Activated naive CD4-positive, alpha-beta T cell treated with anti-CD3 and anti-CD28 coated beads for 36 hours (primary cell): ENCODE data around the gene SELP. TPM values are rescaled to one million over a fixed set of nuclear protein-coding genes. Genes with fewer than 3 reads are reported as not detected.

Experiments used
- CTCF ChIA-PET: fragments of 350-600 bp; sonication (Branson Sonifier 250); formaldehyde crosslinking; loops from one replicate; lab custom pipeline; 2021; ENCODE audit warnings: antibody characterized with exemption; lab: Charles Lee
- DNase-seq: peaks from one replicate; pipeline ENCODE4 v3.0.0-alpha.2; 2020
- H3K27ac Mint-ChIP-seq: one replicate; pipeline ENCODE4 v1.8.0; 2021; ENCODE audit warnings: mild to moderate bottlenecking, mixed read lengths
- H3K27me3 Mint-ChIP-seq: one replicate; pipeline ENCODE4 v1.8.0; 2021; ENCODE audit warnings: low read depth, mixed read lengths
- H3K36me3 Mint-ChIP-seq: one replicate; pipeline ENCODE4 v1.8.0; 2021; ENCODE audit warnings: low read depth, mixed read lengths
- H3K4me1 Mint-ChIP-seq: one replicate; pipeline ENCODE4 v1.8.0; 2021; ENCODE audit warnings: low read depth, mixed read lengths
- H3K4me3 Mint-ChIP-seq: one replicate; pipeline ENCODE4 v1.8.0; 2021; ENCODE audit warnings: mild to moderate bottlenecking, moderate library complexity, mixed read lengths
- H3K9me3 Mint-ChIP-seq: one replicate; pipeline ENCODE4 v1.8.0; 2021; ENCODE audit warnings: mixed read lengths
- intact Hi-C: fragments of 100-400 bp; cut with micrococcal nuclease; formaldehyde crosslinking; loops from one replicate; pipeline ENCODE4 v1.15.1; 2023
- total RNA-seq, 2 experiments: library from RNA; stranded (reverse); gene quantifications; one replicate each; pipeline ENCODE4 v1.2.3, GENCODE V29; 2021

SELP gene
- total RNA-seq, 2 experiments from 2014 or later, result 2.4 to 2.6 TPM

DNA sequence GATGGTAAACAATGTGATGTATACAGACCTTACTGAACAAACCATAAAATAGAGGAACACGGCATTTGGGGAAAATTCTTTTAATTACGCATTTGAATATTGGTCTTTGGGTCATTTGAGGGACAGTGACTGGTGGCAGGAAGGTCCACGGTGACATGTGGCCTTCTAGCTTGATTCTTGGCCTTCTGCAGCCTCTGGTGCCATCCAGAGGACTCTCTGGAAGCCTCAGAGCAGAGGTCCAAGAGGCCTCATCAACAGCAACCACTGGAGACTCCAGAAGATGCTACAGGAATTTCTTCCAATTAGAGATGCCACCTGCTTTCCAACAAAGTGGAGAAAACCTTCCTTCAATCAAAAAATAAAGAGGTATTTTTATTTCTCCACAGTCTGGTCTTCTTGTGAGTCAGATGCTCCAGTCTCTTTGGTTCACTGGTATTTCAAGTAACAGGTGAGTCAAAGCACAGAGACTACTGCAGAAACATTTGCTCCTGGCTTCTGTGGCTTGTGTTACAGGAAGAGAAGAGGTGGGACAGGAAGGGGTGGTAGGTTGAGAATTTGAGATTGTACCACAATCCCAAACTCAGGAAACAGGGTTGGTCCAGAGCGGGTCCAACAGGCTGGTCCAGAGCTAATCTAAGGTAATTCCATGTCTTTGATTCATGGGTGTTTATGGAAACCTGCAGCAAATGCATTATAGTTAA is 41.0 kb downstream of the SELP start:
- H3K9me3 Mint-ChIP-seq, result no peaks in the 10 kb centered on the region
- CTCF ChIA-PET, result interaction anchor here (2.0 kb wide), 1 partner anchor 13 kb away, joined by 6 read pairs; no protein-coding TSS in a partner anchor
- H3K27me3 Mint-ChIP-seq, result no peaks in the 10 kb centered on the region
- intact Hi-C loops, result loop anchor here (1.0 to 10.0 kb wide), 5 partner anchors 37 to 946 kb away; partner anchors contain the start of genes ATP1B1 and GORAB
- peaks cover 70% of the 10 kb centered on the region for H3K4me1 Mint-ChIP-seq
- peak; percentile 76 for DNase-seq
- peaks cover 7% of the 10 kb centered on the region for H3K36me3 Mint-ChIP-seq
- peak overlapping the region; percentile 97 for H3K27ac Mint-ChIP-seq
- peak overlapping the region; percentile 65 for H3K4me3 Mint-ChIP-seq

DNA sequence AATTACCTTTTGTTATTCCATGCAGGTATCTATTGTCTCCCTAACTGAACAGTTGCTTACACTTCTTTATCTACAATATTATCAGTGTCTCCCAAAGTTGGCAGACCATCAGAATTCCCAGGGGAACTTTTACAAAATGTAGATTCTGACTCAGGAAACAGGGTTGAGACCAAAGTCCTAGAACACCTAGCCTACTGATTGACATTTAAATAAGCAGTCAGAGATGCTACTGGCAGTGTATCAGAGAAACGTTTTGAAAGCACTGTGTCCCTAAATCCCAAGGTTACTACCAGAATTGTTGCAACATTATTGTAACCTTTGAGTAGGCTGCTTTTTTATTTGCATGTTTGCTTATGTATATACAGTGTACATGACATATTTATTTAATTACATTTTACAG is 41.8 kb downstream of the SELP start:
- peaks cover 14% of the 10 kb centered on the region for H3K36me3 Mint-ChIP-seq
- CTCF ChIA-PET, result no interaction called here
- peak overlapping the region; percentile 97 for H3K27ac Mint-ChIP-seq
- H3K4me1 Mint-ChIP-seq, result peaks cover 68% of the 10 kb centered on the region
- DNase-seq, result no peak
- H3K27me3 Mint-ChIP-seq, result no peaks in the 10 kb centered on the region
- intact Hi-C loops, result loop anchor here (5.0 to 10.0 kb wide), 4 partner anchors 451 to 947 kb away; partner anchors contain the start of genes ATP1B1 and GORAB
- H3K4me3 Mint-ChIP-seq, result no peak overlapping the region
- H3K9me3 Mint-ChIP-seq, result no peaks in the 10 kb centered on the region

DNA sequence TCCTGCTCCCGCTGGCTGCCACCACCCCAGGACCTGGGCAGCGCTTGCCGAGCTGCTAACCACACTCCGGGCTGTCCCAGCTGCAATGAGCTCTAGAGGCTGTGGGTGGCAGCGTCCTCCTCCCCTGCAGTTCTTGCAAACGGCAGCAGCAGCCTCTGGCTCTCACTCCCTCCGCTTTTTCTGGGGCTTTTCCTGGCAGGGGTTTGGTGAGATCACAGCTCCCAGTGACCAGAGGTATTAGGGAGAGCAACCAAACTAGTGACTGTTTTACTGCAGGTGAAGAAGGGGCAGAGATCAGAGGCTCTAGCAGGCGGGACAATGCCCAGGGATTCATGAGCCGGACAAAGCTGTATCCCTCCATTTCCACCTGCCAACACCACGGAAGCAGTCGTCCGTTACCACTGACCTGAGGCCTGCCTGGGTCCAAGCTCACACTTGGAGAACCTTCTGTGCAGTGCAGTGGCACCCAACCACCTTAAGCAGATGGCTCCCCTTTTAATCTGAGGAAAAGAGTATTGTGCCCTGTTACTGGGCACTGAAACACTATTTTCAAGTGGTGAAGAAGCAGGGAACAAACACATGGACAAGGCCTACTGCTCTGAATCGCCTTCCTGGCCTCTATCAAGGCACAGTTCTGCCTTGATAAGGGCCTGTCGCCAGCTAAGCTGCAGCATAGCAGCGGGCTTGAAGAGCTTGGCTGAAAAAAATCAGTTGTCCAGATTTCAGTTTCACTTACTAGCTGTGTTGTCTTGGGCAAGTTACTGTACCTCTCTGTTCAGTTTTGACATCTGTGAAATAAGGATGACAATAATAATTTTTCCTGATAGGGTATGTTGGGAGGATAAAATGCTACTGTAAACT is 43.3 kb downstream of the SELP start, which contains the start of gene F5:
TSS of gene F5 (minus strand) at position 87 of the 861 bp plus-strand sequence. CDS start 95 bp downstream, outside the sequence.
- H3K4me3 Mint-ChIP-seq, result peak within 1 kb of the TSS; percentile 94
- H3K4me1 Mint-ChIP-seq, result peaks cover 60% of the 10 kb centered on the region
- no peaks in the 10 kb centered on the region for H3K9me3 Mint-ChIP-seq
- peaks cover 19% of the 10 kb centered on the region for H3K36me3 Mint-ChIP-seq
- CTCF ChIA-PET, result interaction anchor here (0.6 to 4.4 kb wide), 31 partner anchors 9 to 1082 kb away, joined by 3 to 71 read pairs (median 4); partner anchors contain the start of gene SELP
- intact Hi-C loops, result loop anchor here (1.0 to 10.0 kb wide), 9 partner anchors 8 to 948 kb away; partner anchors contain the start of genes ATP1B1, GORAB, METTL18 and SELL
- no peaks in the 10 kb centered on the region for H3K27me3 Mint-ChIP-seq
- H3K27ac Mint-ChIP-seq, result peak within 1 kb of the TSS; percentile 97
- DNase-seq, result peak; percentile 94

DNA sequence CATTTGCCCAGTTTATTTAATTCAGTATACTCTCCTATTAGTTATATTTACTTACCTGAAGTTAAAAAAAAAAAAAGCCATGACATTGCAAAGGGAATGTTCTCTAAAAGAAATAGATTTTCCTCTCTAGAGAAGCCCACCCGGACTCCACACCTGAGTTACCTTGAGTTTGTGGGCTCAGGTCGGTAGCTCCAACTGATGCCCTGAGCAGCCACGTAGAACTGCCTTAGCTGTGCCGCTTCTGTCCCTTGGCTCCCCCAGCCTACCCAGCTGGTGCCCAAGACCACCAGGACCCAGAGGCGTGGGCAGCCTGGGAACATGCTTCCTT is 43.9 kb downstream of the SELP start:
- CTCF ChIA-PET, result interaction anchor here (0.6 to 4.4 kb wide), 30 partner anchors 9 to 1082 kb away, joined by 3 to 71 read pairs (median 4); partner anchors contain the start of gene SELP
- H3K36me3 Mint-ChIP-seq, result peaks cover 19% of the 10 kb centered on the region
- peak overlapping the region; percentile 97 for H3K27ac Mint-ChIP-seq
- no peaks in the 10 kb centered on the region for H3K27me3 Mint-ChIP-seq
- no peak for DNase-seq
- peaks cover 56% of the 10 kb centered on the region for H3K4me1 Mint-ChIP-seq
- H3K4me3 Mint-ChIP-seq, result peak overlapping the region; percentile 94
- intact Hi-C loops, result loop anchor here (1.0 to 10.0 kb wide), 9 partner anchors 8 to 949 kb away; partner anchors contain the start of genes ATP1B1, GORAB, METTL18 and SELL
- H3K9me3 Mint-ChIP-seq, result no peaks in the 10 kb centered on the region

DNA sequence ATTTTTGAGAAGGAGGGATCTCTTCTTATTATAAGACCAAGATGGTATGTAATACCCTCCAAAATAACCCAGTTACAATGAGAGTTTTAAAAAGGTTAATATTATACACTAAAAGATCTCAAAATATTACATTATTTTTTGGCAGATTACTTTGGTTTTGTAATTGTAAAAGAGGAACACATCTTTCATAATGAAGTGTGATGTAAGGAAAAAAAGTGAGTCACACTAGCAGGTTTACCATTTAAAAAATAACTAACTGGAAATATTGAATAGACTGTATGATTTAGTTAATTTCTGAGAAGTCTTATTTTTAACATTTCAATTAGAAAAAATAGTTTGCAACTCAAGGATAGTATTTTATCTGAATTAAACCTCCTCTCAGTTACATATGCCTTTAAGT is 44.7 kb downstream of the SELP start:
- Mint-ChIP-seq H3K4me3 (peak overlapping the region; percentile 94), H3K36me3 (peaks cover 19% of the 10 kb centered on the region), H3K4me1 (peaks cover 50% of the 10 kb centered on the region), H3K27ac (peak overlapping the region; percentile 97), H3K9me3 (no peaks in the 10 kb centered on the region), H3K27me3 (no peaks in the 10 kb centered on the region)
- DNase-seq, result no peak
- intact Hi-C loops, result loop anchor here (1.0 to 10.0 kb wide), 7 partner anchors 34 to 950 kb away; partner anchors contain the start of genes ATP1B1, BLZF1 and GORAB
- CTCF ChIA-PET, result interaction anchor here (1.0 to 4.4 kb wide), 7 partner anchors 8 to 127 kb away, joined by 3 to 71 read pairs (median 15); no protein-coding TSS in a partner anchor

DNA sequence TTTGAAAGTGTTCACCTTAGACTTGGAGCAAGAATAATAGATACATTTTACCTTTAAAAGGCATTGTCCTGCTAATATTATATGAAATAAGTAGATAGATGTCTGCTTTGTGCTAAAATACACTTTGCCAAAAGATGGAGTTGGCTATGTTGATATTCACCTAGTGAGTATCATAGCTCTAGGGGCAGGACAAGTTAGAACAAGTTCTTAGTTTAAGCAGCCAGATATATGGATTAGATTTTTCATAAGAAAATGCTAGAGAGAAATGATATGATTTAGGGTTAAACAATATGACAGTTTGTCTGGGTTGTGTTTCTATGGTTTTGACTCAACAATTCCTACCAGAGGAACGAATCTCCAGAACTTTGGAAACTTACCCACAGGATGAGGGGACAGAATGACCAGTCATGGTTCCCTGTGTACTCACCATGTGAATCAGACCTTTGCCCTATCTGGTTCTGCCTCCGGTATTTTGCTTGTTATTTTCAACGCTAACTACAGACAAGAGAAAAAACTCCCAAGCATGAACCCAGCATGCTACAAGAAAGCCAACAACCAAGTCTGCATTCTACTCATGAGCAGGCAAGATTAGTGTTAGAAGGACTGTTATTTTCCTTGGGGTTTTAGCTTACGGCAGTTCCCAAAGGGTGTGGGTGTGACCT is 45.3 kb downstream of the SELP start:
- H3K4me3 Mint-ChIP-seq, result peak overlapping the region; percentile 94
- intact Hi-C loops, result loop anchor here (1.0 to 10.0 kb wide), 8 partner anchors 34 to 950 kb away; partner anchors contain the start of genes ATP1B1, BLZF1 and GORAB
- H3K36me3 Mint-ChIP-seq, result peaks cover 19% of the 10 kb centered on the region
- no peaks in the 10 kb centered on the region for H3K27me3 Mint-ChIP-seq
- H3K4me1 Mint-ChIP-seq, result peaks cover 45% of the 10 kb centered on the region
- peak overlapping the region; percentile 97 for H3K27ac Mint-ChIP-seq
- CTCF ChIA-PET, result interaction anchor here (0.6 to 4.4 kb wide), 4 partner anchors 17 to 128 kb away, joined by 3 to 71 read pairs (median 25); no protein-coding TSS in a partner anchor
- H3K9me3 Mint-ChIP-seq, result no peaks in the 10 kb centered on the region
- DNase-seq, result peak; percentile 41

DNA sequence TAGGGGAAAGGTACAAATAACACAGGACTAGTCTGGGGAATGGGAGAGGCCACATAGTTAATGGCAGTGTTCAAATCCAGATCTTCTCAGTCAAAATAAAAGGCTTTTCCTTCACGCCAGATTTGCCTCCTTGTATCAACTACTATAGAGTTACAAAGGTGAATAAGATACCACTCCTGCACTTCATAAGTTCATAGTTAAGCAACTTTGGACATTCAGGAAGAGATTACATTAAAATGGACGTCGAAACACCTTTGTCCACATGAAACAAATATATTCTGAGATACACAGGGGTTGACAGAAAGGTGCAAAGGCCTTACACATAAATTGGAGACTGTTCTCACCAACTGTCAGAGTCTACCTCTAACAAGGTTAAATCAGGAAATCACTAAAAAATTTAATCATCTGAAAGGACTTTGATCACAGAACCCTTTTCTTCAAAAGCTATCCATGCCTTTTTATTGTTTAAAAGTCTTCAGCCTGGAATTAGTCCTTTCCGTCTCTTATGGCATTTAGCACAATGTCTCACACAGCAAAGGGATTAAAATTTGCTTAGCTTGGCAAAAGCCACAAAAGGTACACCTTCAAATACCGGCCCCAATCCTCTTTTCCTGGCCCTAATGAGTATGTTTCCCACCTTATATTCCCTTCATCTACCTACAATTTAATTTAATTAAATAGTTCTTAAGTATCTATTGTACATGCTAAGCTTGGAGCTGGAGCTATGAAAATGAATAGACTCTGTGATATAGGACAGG is 51.8 kb downstream of the SELP start:
- Mint-ChIP-seq H3K4me1 (peaks cover 18% of the 10 kb centered on the region), H3K27me3 (no peaks in the 10 kb centered on the region), H3K4me3 (no peak overlapping the region), H3K36me3 (peaks cover 38% of the 10 kb centered on the region), H3K9me3 (no peaks in the 10 kb centered on the region), H3K27ac (no peak overlapping the region)
- intact Hi-C loops, result no loop called here
- CTCF ChIA-PET, result interaction anchor here (0.6 to 2.1 kb wide), 3 partner anchors 8 to 218 kb away, joined by 3 to 8 read pairs (median 3); partner anchors contain the start of gene F5
- no peak for DNase-seq

DNA sequence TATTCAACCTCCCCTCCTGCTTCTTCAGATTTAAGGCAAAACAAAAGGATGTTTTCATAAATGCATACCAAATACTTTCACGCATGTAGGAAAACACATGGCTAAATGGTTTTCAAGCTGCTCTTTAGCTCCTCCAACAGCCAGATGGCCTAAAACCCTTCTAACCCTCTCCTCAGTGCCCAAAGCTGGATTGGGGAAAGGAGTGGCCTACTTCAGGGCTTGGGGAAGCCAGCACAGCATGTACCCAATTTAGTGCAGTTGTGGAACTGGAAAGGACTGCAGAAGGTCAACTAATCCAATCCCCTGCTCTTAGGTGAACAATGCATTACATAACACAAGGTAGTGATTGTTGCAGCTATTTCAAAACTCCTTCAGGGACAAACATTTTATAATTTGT is 53.0 kb downstream of the SELP start:
- H3K4me1 Mint-ChIP-seq, result peaks cover 16% of the 10 kb centered on the region
- no peak overlapping the region for H3K27ac Mint-ChIP-seq
- no peak overlapping the region for H3K4me3 Mint-ChIP-seq
- no peaks in the 10 kb centered on the region for H3K9me3 Mint-ChIP-seq
- no peaks in the 10 kb centered on the region for H3K27me3 Mint-ChIP-seq
- intact Hi-C loops, result no loop called here
- DNase-seq, result no peak
- H3K36me3 Mint-ChIP-seq, result peaks cover 40% of the 10 kb centered on the region
- CTCF ChIA-PET, result interaction anchor here (1.4 to 2.1 kb wide), 2 partner anchors 9 to 135 kb away, joined by 3 to 8 read pairs; partner anchors contain the start of gene F5

DNA sequence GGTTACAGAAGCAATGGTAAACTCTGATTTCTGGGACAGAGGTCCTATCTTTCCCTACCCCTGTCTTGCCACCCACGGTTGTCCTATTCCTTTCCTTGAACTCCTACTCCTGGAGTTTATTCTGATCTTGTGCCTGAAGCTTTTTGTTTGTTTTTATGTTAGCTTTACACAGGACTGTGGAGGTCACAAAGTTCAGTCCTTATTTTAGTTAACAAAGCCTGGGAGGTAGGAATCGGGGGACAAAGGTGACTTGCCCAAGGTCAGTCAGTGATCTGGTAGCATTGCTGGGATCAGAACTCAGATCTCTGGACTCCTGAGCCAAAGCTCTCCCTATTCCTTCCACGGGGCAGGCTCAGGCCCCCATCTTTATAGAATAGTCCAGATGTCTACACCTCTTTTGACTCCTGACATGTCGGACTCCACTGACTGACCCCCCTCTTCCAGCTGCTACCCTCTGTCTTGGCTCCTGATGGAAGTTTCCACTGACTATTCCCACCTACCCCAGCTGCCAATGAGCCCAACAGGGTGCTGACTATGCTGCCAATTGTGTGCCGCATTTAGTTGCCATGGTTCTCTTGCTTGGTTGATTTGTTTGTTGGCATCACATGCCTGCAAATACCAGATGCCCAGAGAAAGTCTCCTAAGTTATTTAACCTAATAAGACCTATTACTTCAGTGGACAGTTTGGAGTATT is 53.5 kb downstream of the SELP start:
- H3K27ac Mint-ChIP-seq, result no peak overlapping the region
- no peaks in the 10 kb centered on the region for H3K27me3 Mint-ChIP-seq
- no peak overlapping the region for H3K4me3 Mint-ChIP-seq
- DNase-seq, result no peak
- no peaks in the 10 kb centered on the region for H3K9me3 Mint-ChIP-seq
- intact Hi-C loops, result no loop called here
- H3K4me1 Mint-ChIP-seq, result peaks cover 16% of the 10 kb centered on the region
- H3K36me3 Mint-ChIP-seq, result peaks cover 44% of the 10 kb centered on the region
- CTCF ChIA-PET, result interaction anchor here (0.9 to 2.1 kb wide), 2 partner anchors 10 to 132 kb away, joined by 3 to 8 read pairs; partner anchors contain the start of gene F5

DNA sequence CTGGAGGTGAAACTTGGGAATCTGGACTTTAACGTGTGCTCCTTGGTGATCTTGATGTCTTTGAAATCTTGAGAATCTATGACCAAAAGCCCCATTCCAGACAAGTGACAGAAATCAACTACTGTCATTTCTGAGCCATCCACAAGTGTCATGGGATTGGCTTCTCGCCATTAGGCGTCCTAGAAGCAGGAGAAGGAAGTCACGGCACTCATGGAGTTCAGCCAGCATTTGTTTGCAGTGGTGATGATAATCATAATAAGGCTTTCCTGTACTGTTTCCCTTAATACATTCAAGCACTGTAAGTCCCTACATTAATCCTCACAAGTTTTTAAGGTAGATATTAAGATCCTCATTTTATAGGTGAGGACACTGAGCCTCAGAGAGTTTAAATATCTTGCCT is 55.6 kb downstream of the SELP start:
- intact Hi-C loops, result no loop called here
- Mint-ChIP-seq H3K27me3 (no peaks in the 10 kb centered on the region), H3K4me3 (no peak overlapping the region), H3K27ac (no peak overlapping the region), H3K36me3 (peaks cover 58% of the 10 kb centered on the region), H3K4me1 (peaks cover 16% of the 10 kb centered on the region), H3K9me3 (no peaks in the 10 kb centered on the region)
- DNase-seq, result no peak
- CTCF ChIA-PET, result no interaction called here
